ENCODE measurements around the gene DSCAML1.

DSCAML1 gene

GRCh38 chr11:117620086-117620485, 176.9 kb downstream of the DSCAML1 start:
- Histone ChIP-seq H2AFZ (ENCODE audit: low read length) (no peak overlapping the region), H3K23ac (ENCODE audit: low read depth, low read length, poor library complexity) (no peak overlapping the region), H3K79me1 (ENCODE audit: low read depth, low read length) (no peaks in the 10 kb centered on the region), H3K14ac (ENCODE audit: low read length) (no peak overlapping the region), H3K4ac (ENCODE audit: low read length) (no peak overlapping the region), H2AK5ac (ENCODE audit: low read depth, low read length) (no peak overlapping the region), H3K4me3 (ENCODE audit: low read length in 2 of 2) (no peak overlapping the region), H3K4me2 (ENCODE audit: insufficient read depth, low read length, poor library complexity, severe bottlenecking) (no peak overlapping the region), H2BK120ac (ENCODE audit: low read depth, low read length) (no peak overlapping the region), H2BK12ac (ENCODE audit: low read length) (no peak overlapping the region), H4K8ac (ENCODE audit: low read depth, low read length) (no peak overlapping the region), H3K18ac (ENCODE audit: low read length) (no peak overlapping the region), H3K4me1 (ENCODE audit: control insufficient read depth in 2 of 2, insufficient read depth in 1 of 2, low read depth in 1 of 2, low read length in 2 of 2) (peaks cover 0 to 7% of the 10 kb centered on the region in 2 donors), H3K27ac (replicated peaks; ENCODE audit: low read length) (no peak overlapping the region), H4K91ac (ENCODE audit: low read depth, low read length, poor library complexity) (no peak overlapping the region), H3K9me3 (replicated peaks in 1 of 2; ENCODE audit: control insufficient read depth in 2 of 2, insufficient read depth in 1 of 2, low read depth in 1 of 2, low read length in 2 of 2) (peaks cover 0 to 4% of the 10 kb centered on the region in 2 donors), H3K36me3 (replicated peaks in 1 of 2; ENCODE audit: control insufficient read depth in 2 of 2, insufficient read depth in 2 of 2, low read length in 2 of 2) (no peaks in the 10 kb centered on the region), H3K9ac (ENCODE audit: low read depth, low read length, poor library complexity) (no peak overlapping the region), H3K27me3 (ENCODE audit: control insufficient read depth in 3 of 3, insufficient read depth in 3 of 3, low read depth in 1 of 3, low read length in 3 of 3) (peaks cover 0 to 1% (median 0%) of the 10 kb centered on the region in 3 experiments), H2BK5ac (ENCODE audit: low read length) (no peak overlapping the region), H2BK15ac (ENCODE audit: low read length) (no peak overlapping the region)
- no peak for DNase-seq (ENCODE audit: low spot score)
- WGBS, 2 donors (ENCODE audit: extremely low coverage in 2 of 2, insufficient read length in 2 of 2, insufficient replicate concordance in 1 of 2) = no CpG with 5 or more reads among the region's 4 CpGs

GRCh38 chr11:117619661-117620060, 177.4 kb downstream of the DSCAML1 start:
- Histone ChIP-seq H3K79me1 (ENCODE audit: low read depth, low read length) (no peaks in the 10 kb centered on the region), H2BK120ac (ENCODE audit: low read depth, low read length) (no peak overlapping the region), H3K27me3 (ENCODE audit: control insufficient read depth in 3 of 3, insufficient read depth in 3 of 3, low read depth in 1 of 3, low read length in 3 of 3) (no peaks in the 10 kb centered on the region), H3K14ac (ENCODE audit: low read length) (no peak overlapping the region), H2BK15ac (ENCODE audit: low read length) (no peak overlapping the region), H3K23ac (ENCODE audit: low read depth, low read length, poor library complexity) (no peak overlapping the region), H2AK5ac (ENCODE audit: low read depth, low read length) (no peak overlapping the region), H4K8ac (ENCODE audit: low read depth, low read length) (no peak overlapping the region), H3K18ac (ENCODE audit: low read length) (no peak overlapping the region), H3K4me2 (ENCODE audit: insufficient read depth, low read length, poor library complexity, severe bottlenecking) (no peak overlapping the region), H4K91ac (ENCODE audit: low read depth, low read length, poor library complexity) (no peak overlapping the region), H2AFZ (ENCODE audit: low read length) (no peak overlapping the region), H3K36me3 (replicated peaks in 1 of 2; ENCODE audit: control insufficient read depth in 2 of 2, insufficient read depth in 2 of 2, low read length in 2 of 2) (no peaks in the 10 kb centered on the region), H3K4me3 (ENCODE audit: low read length in 2 of 2) (no peak overlapping the region), H3K27ac (replicated peaks; ENCODE audit: low read length) (no peak overlapping the region), H2BK5ac (ENCODE audit: low read length) (no peak overlapping the region), H3K9ac (ENCODE audit: low read depth, low read length, poor library complexity) (no peak overlapping the region), H3K4me1 (ENCODE audit: control insufficient read depth in 2 of 2, insufficient read depth in 1 of 2, low read depth in 1 of 2, low read length in 2 of 2) (peaks cover 0 to 7% of the 10 kb centered on the region in 2 donors), H3K4ac (ENCODE audit: low read length) (no peak overlapping the region), H2BK12ac (ENCODE audit: low read length) (no peak overlapping the region), H3K9me3 (replicated peaks in 1 of 2; ENCODE audit: control insufficient read depth in 2 of 2, insufficient read depth in 1 of 2, low read depth in 1 of 2, low read length in 2 of 2) (peaks cover 0 to 4% of the 10 kb centered on the region in 2 donors)
- WGBS, 2 donors (ENCODE audit: extremely low coverage in 2 of 2, insufficient read length in 2 of 2, insufficient replicate concordance in 1 of 2) = no CpG with 5 or more reads among the region's 4 CpGs
- no peak for DNase-seq (ENCODE audit: low spot score)

- Histone ChIP-seq H2AK5ac (ENCODE audit: low read depth, low read length) (no peak overlapping the region), H2BK12ac (ENCODE audit: low read length) (peak overlapping the region; percentile 14), H3K79me1 (ENCODE audit: low read depth, low read length) (no peaks in the 10 kb centered on the region), H4K91ac (ENCODE audit: low read depth, low read length, poor library complexity) (no peak overlapping the region), H2BK15ac (ENCODE audit: low read length) (no peak overlapping the region), H2BK5ac (ENCODE audit: low read length) (peak overlapping the region; percentile 35), H3K36me3 (replicated peaks in 1 of 2; ENCODE audit: control insufficient read depth in 2 of 2, insufficient read depth in 2 of 2, low read length in 2 of 2) (no peaks in the 10 kb centered on the region), H3K9me3 (replicated peaks in 1 of 2; ENCODE audit: control insufficient read depth in 2 of 2, insufficient read depth in 1 of 2, low read depth in 1 of 2, low read length in 2 of 2) (peaks cover 0 to 4% of the 10 kb centered on the region in 2 donors), H2BK120ac (ENCODE audit: low read depth, low read length) (no peak overlapping the region), H2AFZ (ENCODE audit: low read length) (no peak overlapping the region), H3K4me3 (ENCODE audit: low read length in 2 of 2) (no peak overlapping the region), H3K4me1 (ENCODE audit: control insufficient read depth in 2 of 2, insufficient read depth in 1 of 2, low read depth in 1 of 2, low read length in 2 of 2) (peaks cover 0 to 8% of the 10 kb centered on the region in 2 donors), H3K9ac (ENCODE audit: low read depth, low read length, poor library complexity) (peak overlapping the region; percentile 5), H3K18ac (ENCODE audit: low read length) (peak overlapping the region; percentile 18), H4K8ac (ENCODE audit: low read depth, low read length) (no peak overlapping the region), H3K14ac (ENCODE audit: low read length) (no peak overlapping the region), H3K27me3 (ENCODE audit: control insufficient read depth in 3 of 3, insufficient read depth in 3 of 3, low read depth in 1 of 3, low read length in 3 of 3) (no peaks in the 10 kb centered on the region), H3K4ac (ENCODE audit: low read length) (no peak overlapping the region), H3K27ac (replicated peaks; ENCODE audit: low read length) (no peak overlapping the region), H3K4me2 (ENCODE audit: insufficient read depth, low read length, poor library complexity, severe bottlenecking) (no peak overlapping the region), H3K23ac (ENCODE audit: low read depth, low read length, poor library complexity) (no peak overlapping the region)
- no CpG with 5 or more reads among the region's 8 CpGs for WGBS, 2 donors (ENCODE audit: extremely low coverage in 2 of 2, insufficient read length in 2 of 2, insufficient replicate concordance in 1 of 2)
- DNase-seq (ENCODE audit: low spot score) = no peak
Observed at GRCh38 chr11:117618982-117619355, 178.0 kb downstream of the DSCAML1 start.

GRCh38 chr11:117618302-117618981, 178.6 kb downstream of the DSCAML1 start:
- no peak overlapping the region for H3K4me3 ChIP-seq (ENCODE audit: low read length in 2 of 2)
- peaks cover 0 to 3% (median 0%) of the 10 kb centered on the region in 3 experiments for H3K27me3 ChIP-seq (ENCODE audit: control insufficient read depth in 3 of 3, insufficient read depth in 3 of 3, low read depth in 1 of 3, low read length in 3 of 3)
- peak overlapping the region; percentile 35 for H2BK5ac ChIP-seq (ENCODE audit: low read length)
- no peak overlapping the region for H3K4ac ChIP-seq (ENCODE audit: low read length)
- H3K23ac ChIP-seq (ENCODE audit: low read depth, low read length, poor library complexity) = no peak overlapping the region
- peak overlapping the region; percentile 39 for H3K18ac ChIP-seq (ENCODE audit: low read length)
- DNase-seq (ENCODE audit: low spot score) = no peak
- peaks cover 0 to 10% of the 10 kb centered on the region in 2 donors for H3K4me1 ChIP-seq (ENCODE audit: control insufficient read depth in 2 of 2, insufficient read depth in 1 of 2, low read depth in 1 of 2, low read length in 2 of 2)
- peak overlapping the region; percentile 14 for H2BK12ac ChIP-seq (ENCODE audit: low read length)
- H3K9ac ChIP-seq (ENCODE audit: low read depth, low read length, poor library complexity) = peak overlapping the region; percentile 5
- peaks cover 0 to 4% of the 10 kb centered on the region in 2 donors for H3K9me3 ChIP-seq (replicated peaks in 1 of 2; ENCODE audit: control insufficient read depth in 2 of 2, insufficient read depth in 1 of 2, low read depth in 1 of 2, low read length in 2 of 2)
- H4K91ac ChIP-seq (ENCODE audit: low read depth, low read length, poor library complexity) = no peak overlapping the region
- no peak overlapping the region for H3K4me2 ChIP-seq (ENCODE audit: insufficient read depth, low read length, poor library complexity, severe bottlenecking)
- no peak overlapping the region for H3K27ac ChIP-seq (replicated peaks; ENCODE audit: low read length)
- H2AFZ ChIP-seq (ENCODE audit: low read length) = no peak overlapping the region
- no CpG with 5 or more reads among the region's 5 CpGs for WGBS, 2 donors (ENCODE audit: extremely low coverage in 2 of 2, insufficient read length in 2 of 2, insufficient replicate concordance in 1 of 2)
- H3K79me1 ChIP-seq (ENCODE audit: low read depth, low read length) = no peaks in the 10 kb centered on the region
- H2BK15ac ChIP-seq (ENCODE audit: low read length) = no peak overlapping the region
- H4K8ac ChIP-seq (ENCODE audit: low read depth, low read length) = no peak overlapping the region
- no peak overlapping the region for H3K14ac ChIP-seq (ENCODE audit: low read length)
- no peak overlapping the region for H2AK5ac ChIP-seq (ENCODE audit: low read depth, low read length)
- H3K36me3 ChIP-seq (replicated peaks in 1 of 2; ENCODE audit: control insufficient read depth in 2 of 2, insufficient read depth in 2 of 2, low read length in 2 of 2) = no peaks in the 10 kb centered on the region
- no peak overlapping the region for H2BK120ac ChIP-seq (ENCODE audit: low read depth, low read length)
